Thyroid gland (tissue), 4 donors: ENCODE data around the gene P2RY2.

Source experiments
- CTCF ChIP-seq, 6 experiments: fragments of 200-600 bp in 3 of 6; fragments of 450-650 bp in 3 of 6; sonication (generic) in 3 of 6; IDR thresholded peaks; one replicate each; pipeline ENCODE4 v1.5.1; 2016 to 2019; ENCODE audit warnings: antibody characterized with exemption in 6 of 6, mild to moderate bottlenecking in 2 of 6, inconsistent platforms in 1 of 6, moderate library complexity in 1 of 6
- POLR2A ChIP-seq, 2 donors: fragments of 450-650 bp; IDR thresholded peaks; one replicate each; pipeline ENCODE4 v1.6.1; 2017; ENCODE audit warnings: antibody characterized with exemption in 2 of 2, mild to moderate bottlenecking in 2 of 2, moderate library complexity in 1 of 2

- no peak for TF ChIP-seq POLR2A (IDR thresholded peaks at IDR 0.05)
- TF ChIP-seq CTCF (IDR thresholded peaks at IDR 0.05): no peak
Observed at GRCh38 chr11:73192272-73192671, 25.8 kb upstream of the P2RY2 start.
